ENCODE results near the gene PTPRR.

The PTPRR gene

GRCh38 chr12:70919597-70920035 is 922 bp downstream of the PTPRR start:
- peak; percentile 37 for DNase-seq
- in situ Hi-C loops (cut with HindIII; ENCODE audit: low pct_ligation_motif_present, low pct_unique_long_range_greater_than_20kb, low sequenced_read_pairs), result no loop called here

GRCh38 chr12:70919176-70919575 is 1.4 kb downstream of the PTPRR start:
- DNase-seq, result no peak
- in situ Hi-C loops (cut with HindIII; ENCODE audit: low pct_ligation_motif_present, low pct_unique_long_range_greater_than_20kb, low sequenced_read_pairs), result no loop called here

DNA sequence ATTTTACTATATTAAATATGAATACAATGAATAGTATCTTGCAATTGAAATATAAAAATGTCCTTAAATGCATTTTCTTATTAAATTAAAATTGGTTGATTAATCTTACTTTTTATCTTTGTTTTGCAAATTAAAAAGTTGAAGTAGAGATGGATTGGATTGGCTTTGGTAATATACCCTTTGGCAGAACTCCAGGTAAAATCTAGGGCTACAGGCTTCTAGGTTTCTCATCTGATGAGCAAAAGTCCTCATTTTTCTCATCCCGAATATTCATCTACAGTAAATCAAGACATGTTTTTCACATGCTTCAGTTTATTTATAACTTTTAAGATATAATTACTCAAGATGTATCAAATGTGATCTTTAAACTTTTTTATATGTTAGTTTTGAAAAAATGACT is 2.2 kb downstream of the PTPRR start:
- in situ Hi-C loops (cut with HindIII; ENCODE audit: low pct_ligation_motif_present, low pct_unique_long_range_greater_than_20kb, low sequenced_read_pairs), result no loop called here
- DNase-seq, result no peak

GRCh38 chr12:70910666-70911065 is 9.9 kb downstream of the PTPRR start:
- DNase-seq, result no peak
- in situ Hi-C loops (cut with HindIII; ENCODE audit: low pct_ligation_motif_present, low pct_unique_long_range_greater_than_20kb, low sequenced_read_pairs), result no loop called here

- in situ Hi-C loops (cut with HindIII; ENCODE audit: low pct_ligation_motif_present, low pct_unique_long_range_greater_than_20kb, low sequenced_read_pairs), result no loop called here
- no peak for DNase-seq
Measured at GRCh38 chr12:70908978-70909377, 11.6 kb downstream of the PTPRR start.

DNA sequence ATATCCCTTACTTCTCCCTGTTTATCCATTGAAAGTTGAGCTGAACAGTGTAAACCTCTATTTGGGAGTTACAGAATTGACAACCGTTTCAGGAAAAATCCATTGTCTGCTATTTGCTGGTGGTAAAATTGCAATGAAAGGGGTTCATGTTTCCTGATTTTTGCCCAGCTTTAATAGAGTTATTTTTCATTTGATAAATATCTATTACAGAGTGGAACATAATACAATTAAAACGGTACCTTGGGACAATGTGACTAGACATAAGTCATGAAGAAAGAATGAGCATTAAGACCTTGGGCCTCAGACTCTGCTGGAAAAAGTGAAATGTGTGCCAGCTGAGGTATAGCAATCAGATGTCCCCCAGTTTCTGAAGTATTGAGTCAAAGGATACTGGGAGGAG is 13.1 kb downstream of the PTPRR start:
- no peak for DNase-seq
- in situ Hi-C loops (cut with HindIII; ENCODE audit: low pct_ligation_motif_present, low pct_unique_long_range_greater_than_20kb, low sequenced_read_pairs), result no loop called here

GRCh38 chr12:70895956-70896355 is 24.6 kb downstream of the PTPRR start:
- in situ Hi-C loops (cut with HindIII; ENCODE audit: low pct_ligation_motif_present, low pct_unique_long_range_greater_than_20kb, low sequenced_read_pairs), result no loop called here

GRCh38 chr12:70892593-70892992 is 27.9 kb downstream of the PTPRR start:
- in situ Hi-C loops (cut with HindIII; ENCODE audit: low pct_ligation_motif_present, low pct_unique_long_range_greater_than_20kb, low sequenced_read_pairs), result no loop called here

More at GRCh38 chr12:70895956-70896355, 24.6 kb downstream of the PTPRR start:
- DNase-seq, result no peak

GRCh38 chr12:70890895-70891832 is 29.4 kb downstream of the PTPRR start:
- DNase-seq, result no peak
- in situ Hi-C loops (cut with HindIII; ENCODE audit: low pct_ligation_motif_present, low pct_unique_long_range_greater_than_20kb, low sequenced_read_pairs), result no loop called here

More at GRCh38 chr12:70892593-70892992, 27.9 kb downstream of the PTPRR start:
- no peak for DNase-seq

- in situ Hi-C loops (cut with HindIII; ENCODE audit: low pct_ligation_motif_present, low pct_unique_long_range_greater_than_20kb, low sequenced_read_pairs), result no loop called here
Measured at GRCh38 chr12:70885956-70886355, 34.6 kb downstream of the PTPRR start.

GRCh38 chr12:70883855-70884254 is 36.7 kb downstream of the PTPRR start:
- DNase-seq, result no peak
- in situ Hi-C loops (cut with HindIII; ENCODE audit: low pct_ligation_motif_present, low pct_unique_long_range_greater_than_20kb, low sequenced_read_pairs), result no loop called here

More at GRCh38 chr12:70885956-70886355, 34.6 kb downstream of the PTPRR start:
- no peak for DNase-seq

GRCh38 chr12:70880744-70881143 is 39.8 kb downstream of the PTPRR start:
- in situ Hi-C loops (cut with HindIII; ENCODE audit: low pct_ligation_motif_present, low pct_unique_long_range_greater_than_20kb, low sequenced_read_pairs), result no loop called here

GRCh38 chr12:70876952-70877351 is 43.6 kb downstream of the PTPRR start:
- DNase-seq, result no peak
- in situ Hi-C loops (cut with HindIII; ENCODE audit: low pct_ligation_motif_present, low pct_unique_long_range_greater_than_20kb, low sequenced_read_pairs), result no loop called here

More at GRCh38 chr12:70880744-70881143, 39.8 kb downstream of the PTPRR start:
- no peak for DNase-seq

GRCh38 chr12:70875628-70876027 is 44.9 kb downstream of the PTPRR start:
- in situ Hi-C loops (cut with HindIII; ENCODE audit: low pct_ligation_motif_present, low pct_unique_long_range_greater_than_20kb, low sequenced_read_pairs), result no loop called here
- DNase-seq, result no peak

- in situ Hi-C loops (cut with HindIII; ENCODE audit: low pct_ligation_motif_present, low pct_unique_long_range_greater_than_20kb, low sequenced_read_pairs), result no loop called here
- no peak for DNase-seq
Measured at GRCh38 chr12:70854881-70855568, 65.5 kb downstream of the PTPRR start.

GRCh38 chr12:70854138-70854537 is 66.4 kb downstream of the PTPRR start:
- in situ Hi-C loops (cut with HindIII; ENCODE audit: low pct_ligation_motif_present, low pct_unique_long_range_greater_than_20kb, low sequenced_read_pairs), result no loop called here
- DNase-seq, result no peak

GRCh38 chr12:70853326-70853725 is 67.2 kb downstream of the PTPRR start:
- DNase-seq, result no peak
- in situ Hi-C loops (cut with HindIII; ENCODE audit: low pct_ligation_motif_present, low pct_unique_long_range_greater_than_20kb, low sequenced_read_pairs), result no loop called here

GRCh38 chr12:70852416-70853150 is 68.0 kb downstream of the PTPRR start:
- DNase-seq, result no peak
- in situ Hi-C loops (cut with HindIII; ENCODE audit: low pct_ligation_motif_present, low pct_unique_long_range_greater_than_20kb, low sequenced_read_pairs), result no loop called here
